Measurements from ENCODE around the gene LAMA1. TPM values are rescaled to one million over a fixed set of nuclear protein-coding genes. Genes with fewer than 3 reads are reported as not detected.

Gene LAMA1
- polyA plus RNA-seq, 1 experiment = 26.0 TPM

DNA sequence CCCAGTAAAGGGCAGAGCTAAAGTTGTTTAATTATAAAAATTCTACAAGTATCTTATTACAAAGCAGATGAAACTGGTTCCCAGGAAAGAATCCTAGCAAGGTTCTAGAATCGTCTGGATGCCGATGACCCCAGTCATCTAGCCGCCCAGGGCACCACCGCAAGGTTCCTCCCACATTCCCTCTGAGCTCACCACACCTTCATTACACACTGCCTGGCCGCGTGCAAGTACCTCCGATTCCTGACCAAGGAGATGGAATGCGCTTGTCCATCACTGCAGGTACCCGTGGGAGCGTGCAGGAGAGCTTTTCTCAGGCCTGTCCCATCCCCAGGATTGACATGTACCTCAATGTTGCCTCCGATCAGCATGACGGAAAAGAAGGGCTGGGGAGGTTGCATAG lies 158.5 kb downstream of the LAMA1 start:
- Histone ChIP-seq H3K27ac (ENCODE audit: low read depth, low read length) (no peak overlapping the region), H3K4me3 (ENCODE audit: low read depth, low read length) (no peak overlapping the region), H3K9me3 (ENCODE audit: control insufficient read depth, insufficient read depth, low read length) (no peaks in the 10 kb centered on the region), H3K27me3 (ENCODE audit: control insufficient read depth, insufficient read depth, low read length) (no peaks in the 10 kb centered on the region)
- POLR2A ChIA-PET = interaction anchor here (0.6 kb wide), 1 partner anchor 172 kb away, joined by 12 read pairs; no protein-coding TSS in a partner anchor
- no peak for DNase-seq (ENCODE audit: low read depth, low spot score)
- TF ChIP-seq, protein P1, sequence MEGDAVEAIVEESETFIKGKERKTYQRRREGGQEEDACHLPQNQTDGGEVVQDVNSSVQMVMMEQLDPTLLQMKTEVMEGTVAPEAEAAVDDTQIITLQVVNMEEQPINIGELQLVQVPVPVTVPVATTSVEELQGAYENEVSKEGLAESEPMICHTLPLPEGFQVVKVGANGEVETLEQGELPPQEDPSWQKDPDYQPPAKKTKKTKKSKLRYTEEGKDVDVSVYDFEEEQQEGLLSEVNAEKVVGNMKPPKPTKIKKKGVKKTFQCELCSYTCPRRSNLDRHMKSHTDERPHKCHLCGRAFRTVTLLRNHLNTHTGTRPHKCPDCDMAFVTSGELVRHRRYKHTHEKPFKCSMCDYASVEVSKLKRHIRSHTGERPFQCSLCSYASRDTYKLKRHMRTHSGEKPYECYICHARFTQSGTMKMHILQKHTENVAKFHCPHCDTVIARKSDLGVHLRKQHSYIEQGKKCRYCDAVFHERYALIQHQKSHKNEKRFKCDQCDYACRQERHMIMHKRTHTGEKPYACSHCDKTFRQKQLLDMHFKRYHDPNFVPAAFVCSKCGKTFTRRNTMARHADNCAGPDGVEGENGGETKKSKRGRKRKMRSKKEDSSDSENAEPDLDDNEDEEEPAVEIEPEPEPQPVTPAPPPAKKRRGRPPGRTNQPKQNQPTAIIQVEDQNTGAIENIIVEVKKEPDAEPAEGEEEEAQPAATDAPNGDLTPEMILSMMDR (IDR thresholded peaks at IDR 0.05; ENCODE audit: low read depth, low read length) = no peak
- CTCF ChIA-PET = no interaction called here

DNA sequence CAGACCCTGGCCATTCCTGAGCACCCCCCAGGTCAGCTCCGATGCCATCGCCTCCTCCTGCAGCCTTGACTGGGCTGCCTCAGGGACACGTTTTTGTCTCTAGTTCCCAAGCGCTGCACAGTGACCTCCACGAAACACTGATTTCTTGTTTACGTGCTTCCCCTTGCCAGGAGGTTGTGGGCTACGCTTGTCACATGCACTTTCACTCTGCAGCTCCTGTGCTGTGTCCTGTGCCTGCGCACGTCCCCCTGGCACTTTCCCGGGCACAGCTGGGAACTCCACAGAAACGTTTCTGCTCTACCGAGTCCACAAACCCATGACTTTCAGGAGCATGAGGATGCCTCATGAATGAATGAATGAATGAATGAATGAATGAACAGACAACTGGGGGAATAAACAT lies 160.6 kb downstream of the LAMA1 start:
- POLR2A ChIA-PET = interaction anchor here (0.6 kb wide), 1 partner anchor 453 kb away, joined by 3 read pairs; no protein-coding TSS in a partner anchor
- H3K27me3 ChIP-seq (ENCODE audit: control insufficient read depth, insufficient read depth, low read length) = no peaks in the 10 kb centered on the region
- H3K9me3 ChIP-seq (ENCODE audit: control insufficient read depth, insufficient read depth, low read length) = no peaks in the 10 kb centered on the region; the same call in 1 of the 2 replicates
- no peak overlapping the region for H3K27ac ChIP-seq (ENCODE audit: low read depth, low read length)
- CTCF ChIA-PET = interaction anchor here (1.4 kb wide), 1 partner anchor 37 kb away, joined by 4 read pairs; no protein-coding TSS in a partner anchor
- no peak for DNase-seq (ENCODE audit: low read depth, low spot score)
- TF ChIP-seq, protein P1 (IDR thresholded peaks at IDR 0.05; ENCODE audit: low read depth, low read length) = no peak
- H3K4me3 ChIP-seq (ENCODE audit: low read depth, low read length) = no peak overlapping the region

DNA sequence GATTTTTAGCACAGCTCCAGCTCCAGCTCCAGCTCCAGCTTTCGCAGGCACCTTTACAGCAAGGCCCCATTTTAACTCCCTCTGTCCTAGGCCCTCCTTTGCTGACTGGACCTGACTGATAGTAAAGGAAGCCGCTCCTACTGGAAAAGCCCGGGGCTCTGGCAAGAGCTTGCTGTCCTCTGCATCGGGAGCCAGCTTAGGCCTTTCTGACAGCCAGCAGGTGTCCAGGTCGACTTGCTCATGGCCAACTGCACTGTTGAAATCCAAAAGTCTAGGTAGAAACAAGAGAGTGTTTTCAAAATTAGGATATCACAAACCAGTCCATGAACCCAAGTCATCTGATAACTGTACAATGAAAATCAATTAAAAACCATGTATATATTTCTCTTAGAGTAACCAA lies 161.1 kb downstream of the LAMA1 start:
- Histone ChIP-seq H3K9me3 (ENCODE audit: control insufficient read depth, insufficient read depth, low read length) (no peaks in the 10 kb centered on the region; the same call in 1 of the 2 replicates), H3K27ac (ENCODE audit: low read depth, low read length) (no peak overlapping the region), H3K27me3 (ENCODE audit: control insufficient read depth, insufficient read depth, low read length) (no peaks in the 10 kb centered on the region), H3K4me3 (ENCODE audit: low read depth, low read length) (no peak overlapping the region)
- ChIA-PET CTCF (interaction anchor here (0.7 to 1.4 kb wide), 2 partner anchors 37 to 44 kb away, joined by 4 to 6 read pairs; no protein-coding TSS in a partner anchor), POLR2A (no interaction called here)
- TF ChIP-seq, protein P1 (IDR thresholded peaks at IDR 0.05; ENCODE audit: low read depth, low read length) = no peak
- no peak for DNase-seq (ENCODE audit: low read depth, low spot score)

DNA sequence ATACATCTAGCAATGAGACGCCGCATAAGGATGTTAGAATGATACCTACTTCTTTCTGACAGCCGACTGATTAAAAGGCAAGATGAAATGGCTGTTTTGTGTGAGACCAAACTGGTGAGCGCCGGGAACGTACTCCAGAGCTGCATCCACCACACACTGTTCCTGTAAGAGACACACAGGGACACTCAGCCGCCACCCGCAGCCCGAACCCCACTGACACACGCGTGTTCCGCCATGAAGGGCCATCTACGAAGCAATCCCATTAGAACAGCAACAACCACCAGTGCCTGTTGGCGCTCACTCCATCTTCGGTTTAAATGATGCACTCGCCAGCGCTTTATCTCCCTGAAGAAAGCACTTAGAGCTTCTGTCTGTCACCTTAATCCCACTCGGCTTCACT lies 162.3 kb downstream of the LAMA1 start:
- TF ChIP-seq, protein P1 (IDR thresholded peaks at IDR 0.05; ENCODE audit: low read depth, low read length) = no peak
- CTCF ChIA-PET = no interaction called here

DNA sequence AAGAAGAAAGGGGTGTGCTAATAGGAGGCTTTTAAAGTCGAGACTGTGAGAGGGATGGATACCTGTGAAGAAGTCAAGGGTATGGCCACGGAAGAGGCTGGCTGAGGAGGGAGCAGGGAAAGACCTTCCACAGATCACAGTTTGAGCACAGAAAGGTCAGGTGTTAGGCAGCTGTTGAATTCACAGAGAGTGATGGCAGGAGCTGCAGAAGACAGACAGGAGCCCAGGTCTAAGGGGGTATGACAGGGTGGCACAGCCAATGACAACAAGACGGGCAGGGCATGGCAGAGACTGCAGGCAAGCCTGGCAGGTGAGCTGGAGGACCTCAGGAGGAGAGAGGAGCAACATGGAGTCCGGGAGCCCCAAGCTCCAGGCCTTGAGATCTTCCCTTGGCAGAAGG lies 163.1 kb downstream of the LAMA1 start:
- TF ChIP-seq, protein P1 (IDR thresholded peaks at IDR 0.05; ENCODE audit: low read depth, low read length) = no peak
- no peak overlapping the region for H3K4me3 ChIP-seq (ENCODE audit: low read depth, low read length)
- DNase-seq (ENCODE audit: low read depth, low spot score) = no peak
- no peaks in the 10 kb centered on the region; the same call in 1 of the 2 replicates for H3K9me3 ChIP-seq (ENCODE audit: control insufficient read depth, insufficient read depth, low read length)
- ChIA-PET CTCF (no interaction called here), POLR2A (no interaction called here)
- H3K27ac ChIP-seq (ENCODE audit: low read depth, low read length) = no peak overlapping the region
- no peaks in the 10 kb centered on the region for H3K27me3 ChIP-seq (ENCODE audit: control insufficient read depth, insufficient read depth, low read length)

More for the DNA sequence above, 162.3 kb downstream of the LAMA1 start:
- POLR2A ChIA-PET = no interaction called here
- Histone ChIP-seq H3K9me3 (ENCODE audit: control insufficient read depth, insufficient read depth, low read length) (no peaks in the 10 kb centered on the region; the same call in 1 of the 2 replicates), H3K27me3 (ENCODE audit: control insufficient read depth, insufficient read depth, low read length) (no peaks in the 10 kb centered on the region), H3K4me3 (ENCODE audit: low read depth, low read length) (no peak overlapping the region), H3K27ac (ENCODE audit: low read depth, low read length) (no peak overlapping the region)
- DNase-seq (ENCODE audit: low read depth, low spot score) = no peak
